ENCODE results near the gene PHF23.

DNA sequence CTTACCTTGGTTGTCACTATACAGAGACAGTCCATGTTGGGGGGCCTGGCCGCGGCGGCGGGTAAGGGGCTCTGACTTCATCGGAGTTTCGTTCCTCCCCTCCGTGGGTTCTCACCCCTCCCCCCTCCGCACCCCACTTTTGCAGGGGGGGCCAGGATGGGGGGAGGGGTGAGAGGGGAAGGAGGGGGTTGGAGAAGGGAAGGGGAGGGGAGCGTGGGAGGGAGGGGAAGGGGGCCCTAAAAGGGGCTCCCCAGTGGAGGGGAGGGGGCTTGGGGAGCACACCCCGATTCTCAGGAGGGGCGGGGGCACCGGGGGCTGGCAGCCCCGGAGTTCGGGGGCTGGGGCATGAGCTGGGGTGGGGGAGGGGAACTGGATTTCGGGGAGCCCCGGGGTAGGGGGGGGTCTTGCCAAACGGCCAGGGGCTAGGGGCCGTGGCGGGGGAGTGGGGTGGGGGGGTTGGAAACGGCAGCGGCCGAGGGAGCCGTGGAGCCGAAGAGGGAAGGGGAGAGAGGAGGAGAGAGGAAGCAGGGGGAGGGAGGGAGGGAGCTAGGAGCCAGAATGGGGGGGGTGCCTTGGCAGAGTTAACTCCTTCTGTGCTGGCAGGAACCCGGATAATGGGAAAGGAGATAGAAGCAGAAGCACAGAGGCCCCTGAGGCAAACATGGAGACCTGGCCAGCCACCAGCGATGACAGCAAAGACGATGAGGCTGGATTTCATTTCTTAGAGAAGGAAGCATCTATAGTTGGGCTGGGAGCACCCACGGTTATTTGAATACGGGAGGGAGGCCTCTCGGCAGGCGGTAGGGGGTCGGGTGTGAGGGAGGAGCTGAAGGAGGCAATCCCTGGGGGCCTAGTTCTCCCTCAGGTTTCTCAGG lies 21.9 kb downstream of the PHF23 start:
- TF ChIP-seq, protein P1, sequence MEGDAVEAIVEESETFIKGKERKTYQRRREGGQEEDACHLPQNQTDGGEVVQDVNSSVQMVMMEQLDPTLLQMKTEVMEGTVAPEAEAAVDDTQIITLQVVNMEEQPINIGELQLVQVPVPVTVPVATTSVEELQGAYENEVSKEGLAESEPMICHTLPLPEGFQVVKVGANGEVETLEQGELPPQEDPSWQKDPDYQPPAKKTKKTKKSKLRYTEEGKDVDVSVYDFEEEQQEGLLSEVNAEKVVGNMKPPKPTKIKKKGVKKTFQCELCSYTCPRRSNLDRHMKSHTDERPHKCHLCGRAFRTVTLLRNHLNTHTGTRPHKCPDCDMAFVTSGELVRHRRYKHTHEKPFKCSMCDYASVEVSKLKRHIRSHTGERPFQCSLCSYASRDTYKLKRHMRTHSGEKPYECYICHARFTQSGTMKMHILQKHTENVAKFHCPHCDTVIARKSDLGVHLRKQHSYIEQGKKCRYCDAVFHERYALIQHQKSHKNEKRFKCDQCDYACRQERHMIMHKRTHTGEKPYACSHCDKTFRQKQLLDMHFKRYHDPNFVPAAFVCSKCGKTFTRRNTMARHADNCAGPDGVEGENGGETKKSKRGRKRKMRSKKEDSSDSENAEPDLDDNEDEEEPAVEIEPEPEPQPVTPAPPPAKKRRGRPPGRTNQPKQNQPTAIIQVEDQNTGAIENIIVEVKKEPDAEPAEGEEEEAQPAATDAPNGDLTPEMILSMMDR (IDR thresholded peaks at IDR 0.05) = no peak
- TF ChIP-seq POLR2A (IDR thresholded peaks at IDR 0.05) = no peak

Data from ovary (tissue), 3 donors.